ENCODE measurements around the gene C1QTNF1. TPM values are rescaled to one million over a fixed set of nuclear protein-coding genes. Genes with fewer than 3 reads are reported as not detected.

The C1QTNF1 gene
- total RNA-seq, 2 donors from 2014 or later = not detected

DNA sequence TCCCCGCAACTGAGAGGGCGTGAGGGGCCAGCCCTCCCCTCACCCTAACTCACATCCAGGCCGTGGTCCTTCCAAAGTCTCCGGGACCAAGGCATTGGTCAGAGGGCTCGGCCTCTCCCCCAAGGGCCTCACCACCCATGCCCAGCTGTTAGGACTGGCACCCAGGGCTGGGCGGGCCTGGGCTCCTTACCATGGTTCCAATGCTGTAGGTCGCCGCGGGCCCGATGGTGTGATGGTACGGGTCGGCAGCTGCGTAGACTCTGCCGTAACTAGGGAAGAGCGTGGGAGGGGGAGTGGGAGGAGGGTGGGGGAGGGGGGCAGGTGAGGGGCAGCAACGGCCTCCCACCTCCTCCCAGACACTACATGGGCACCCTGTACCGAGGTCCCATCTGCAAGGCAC, 70.3 kb downstream of the C1QTNF1 start:
- H3K27ac Mint-ChIP-seq = no peak overlapping the region
- no peak for ATAC-seq (replicated peaks)
- H3K9me3 Mint-ChIP-seq = no peaks in the 10 kb centered on the region
- no peaks in the 10 kb centered on the region for H3K4me1 Mint-ChIP-seq
- H3K36me3 Mint-ChIP-seq (ENCODE audit: low read depth) = no peaks in the 10 kb centered on the region
- peaks cover 21% of the 10 kb centered on the region for H3K27me3 Mint-ChIP-seq
- no peak overlapping the region for H3K4me3 Mint-ChIP-seq

DNA sequence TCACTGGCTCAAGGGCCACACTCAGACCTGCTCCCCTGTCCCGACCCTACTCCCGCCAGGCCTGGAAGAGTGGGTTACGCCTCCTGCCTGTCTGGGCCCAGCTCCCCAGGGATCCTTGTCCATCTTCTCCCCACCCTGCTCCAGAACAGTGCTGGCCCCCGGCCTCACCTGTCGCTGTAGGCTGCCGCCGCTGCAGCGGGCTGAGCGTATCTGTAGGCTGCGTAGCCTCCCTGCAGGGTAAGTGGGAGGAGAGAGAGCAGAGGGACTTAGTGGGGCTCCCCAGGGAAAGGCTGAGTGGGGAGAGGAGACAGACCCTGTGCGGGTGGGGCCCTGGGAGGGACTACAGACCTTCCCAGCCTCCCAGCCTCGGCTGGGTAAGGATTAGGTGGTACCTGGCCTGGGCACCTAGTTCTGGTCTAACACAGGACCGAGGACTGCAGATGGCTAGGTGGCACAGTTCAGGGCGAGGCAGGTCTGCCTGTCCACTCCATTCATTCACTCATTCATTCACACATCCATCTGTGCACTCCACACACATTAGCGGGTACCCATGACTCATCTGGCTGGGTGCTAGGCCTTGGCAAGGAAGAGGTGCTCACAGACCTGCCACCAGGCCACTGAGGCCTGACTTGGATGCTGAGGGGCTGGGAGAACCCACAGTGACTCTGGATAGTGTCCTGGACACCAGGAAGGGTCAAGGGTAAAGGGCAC, 71.5 kb downstream of the C1QTNF1 start:
- Mint-ChIP-seq H3K27me3 (peaks cover 27% of the 10 kb centered on the region), H3K36me3 (ENCODE audit: low read depth) (no peaks in the 10 kb centered on the region)
- ATAC-seq (replicated peaks) = no peak

DNA sequence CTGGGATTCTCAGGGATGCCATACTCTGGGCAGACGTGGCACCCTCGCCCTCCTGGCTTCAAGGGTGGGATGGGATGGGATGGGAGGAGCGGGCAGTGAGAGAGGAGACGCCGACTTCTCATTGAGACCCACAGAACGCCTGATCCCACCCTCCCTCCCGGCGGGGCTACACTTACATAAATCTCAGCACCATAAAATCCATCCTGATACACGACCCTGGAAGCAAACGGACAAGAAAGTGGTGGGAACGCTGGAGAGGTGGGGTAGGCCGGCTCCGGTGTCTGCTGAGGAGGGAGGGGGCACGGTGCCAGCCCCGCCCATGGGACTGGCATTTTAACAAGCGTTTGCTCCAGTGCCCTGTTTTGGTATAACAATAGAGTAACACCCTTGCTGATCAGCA, 72.5 kb downstream of the C1QTNF1 start:
- no peak for ATAC-seq (replicated peaks)
- no peak overlapping the region for H3K27ac Mint-ChIP-seq
- H3K9me3 Mint-ChIP-seq = no peaks in the 10 kb centered on the region
- no peak overlapping the region for H3K4me3 Mint-ChIP-seq
- H3K4me1 Mint-ChIP-seq = no peaks in the 10 kb centered on the region
- no peaks in the 10 kb centered on the region for H3K36me3 Mint-ChIP-seq (ENCODE audit: low read depth)
- peaks cover 27% of the 10 kb centered on the region for H3K27me3 Mint-ChIP-seq

More for the DNA sequence above, 71.5 kb downstream of the C1QTNF1 start:
- H3K4me3 Mint-ChIP-seq = no peak overlapping the region
- no peaks in the 10 kb centered on the region for H3K9me3 Mint-ChIP-seq
- H3K27ac Mint-ChIP-seq = no peak overlapping the region
- no peaks in the 10 kb centered on the region for H3K4me1 Mint-ChIP-seq

DNA sequence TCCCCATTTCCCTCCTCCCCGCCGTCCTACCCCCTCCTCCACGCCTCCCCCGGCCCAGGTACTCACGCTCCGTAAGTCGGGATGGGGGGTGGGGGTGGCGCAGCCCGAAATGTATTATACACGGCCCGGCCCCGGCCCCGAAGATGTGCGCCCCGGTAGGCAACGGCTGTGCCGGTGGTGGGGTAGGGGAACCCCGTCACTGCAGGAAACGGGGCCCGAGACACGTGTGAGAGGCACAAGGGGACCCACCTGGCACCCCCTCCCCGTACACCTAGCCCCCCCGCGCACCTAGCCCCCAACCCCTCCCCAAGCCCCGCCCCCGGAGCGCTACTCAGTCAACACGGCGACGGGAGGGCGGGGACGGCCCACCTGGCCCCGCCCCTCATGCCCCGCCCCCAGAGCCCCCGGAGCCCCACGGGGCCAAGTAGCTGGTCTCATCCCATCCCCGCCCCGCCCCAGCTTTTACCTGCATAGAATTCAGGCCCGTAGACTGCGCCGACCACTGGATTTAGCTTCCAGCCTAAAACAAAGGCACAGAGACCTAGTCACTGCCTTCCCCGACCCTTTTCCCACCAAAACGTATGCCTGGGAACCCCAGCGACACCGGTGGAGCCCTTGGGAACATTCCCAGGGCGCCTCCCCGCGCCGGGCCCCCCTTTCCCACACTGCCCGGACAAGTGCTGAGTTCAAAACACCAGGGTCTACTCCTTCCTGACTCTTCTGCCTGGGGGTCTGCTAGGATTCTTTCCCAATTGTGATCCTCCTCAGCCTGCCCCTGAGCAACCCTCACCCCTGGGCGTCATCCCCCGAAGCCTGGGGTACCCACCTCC, 73.5 kb downstream of the C1QTNF1 start:
- Mint-ChIP-seq H3K9me3 (no peaks in the 10 kb centered on the region), H3K27me3 (peaks cover 26% of the 10 kb centered on the region), H3K4me3 (no peak overlapping the region), H3K4me1 (no peaks in the 10 kb centered on the region), H3K36me3 (ENCODE audit: low read depth) (no peaks in the 10 kb centered on the region), H3K27ac (no peak overlapping the region)
- no peak for ATAC-seq (replicated peaks)

DNA sequence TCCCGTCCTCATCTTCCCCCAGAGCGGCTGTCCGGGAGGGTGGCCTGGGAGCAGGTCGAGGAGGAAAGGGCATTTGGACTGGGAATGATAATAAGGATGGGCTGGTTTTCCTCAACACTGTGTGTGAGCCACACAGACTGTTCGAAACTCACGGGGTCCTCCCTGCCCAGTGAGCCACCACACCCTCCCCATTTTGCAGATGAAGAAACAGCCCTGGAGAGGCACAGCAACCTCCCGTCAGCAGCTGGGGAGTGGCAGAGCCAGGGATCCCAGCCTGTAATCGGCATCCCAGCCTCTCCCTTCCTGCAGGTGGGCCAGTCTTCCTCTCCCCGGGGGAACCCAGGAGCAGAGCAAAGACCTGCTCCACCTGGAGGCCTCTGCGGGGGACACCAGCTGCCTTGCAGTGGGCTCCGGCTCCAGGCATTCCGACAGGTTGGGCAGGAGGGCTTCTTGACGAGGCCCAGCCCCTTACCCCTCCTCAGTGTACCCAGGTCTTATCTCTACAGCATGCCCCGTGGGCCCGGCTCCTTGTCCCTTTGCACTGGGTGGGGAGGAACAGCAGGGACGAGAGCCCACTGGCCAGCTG, 74.4 kb downstream of the C1QTNF1 start:
- no peaks in the 10 kb centered on the region for H3K9me3 Mint-ChIP-seq
- H3K36me3 Mint-ChIP-seq (ENCODE audit: low read depth) = no peaks in the 10 kb centered on the region
- H3K4me1 Mint-ChIP-seq = no peaks in the 10 kb centered on the region
- H3K27me3 Mint-ChIP-seq = peaks cover 31% of the 10 kb centered on the region
- H3K4me3 Mint-ChIP-seq = no peak overlapping the region
- H3K27ac Mint-ChIP-seq = no peak overlapping the region
- no peak for ATAC-seq (replicated peaks)

Other genes with a start within 250 kb of the C1QTNF1 start
- 100 to 1,000 TPM; 173 to 195 TPM for gene CYTH1, start 241.9 kb upstream of the C1QTNF1 start, total RNA-seq
- 100 to 1,000 TPM in 1 of 2 donors, 10 to 100 TPM in 1; 95.3 to 139 TPM for gene USP36, start 183.4 kb upstream of the C1QTNF1 start, total RNA-seq
- gene CEP295NL, start 121.0 kb upstream of the C1QTNF1 start, total RNA-seq = not detected
- gene TIMP2, start 98.8 kb upstream of the C1QTNF1 start, total RNA-seq = under 1 TPM; 0.74 to 0.86 TPM
- 10 to 100 TPM; 44.8 to 48.2 TPM for gene LGALS3BP, start 44.2 kb upstream of the C1QTNF1 start, total RNA-seq
- gene CANT1, start 14.4 kb upstream of the C1QTNF1 start, total RNA-seq = 10 to 100 TPM; 67.8 to 73.8 TPM
- 10 to 100 TPM; 26.9 to 30.2 TPM for gene ENGASE, start 50.7 kb downstream of the C1QTNF1 start, total RNA-seq

Measured in activated T-helper 17 cell treated with anti-CD3 and anti-CD28 coated beads, Interleukin-2, amount 50 U/mL, for 72 hours (primary cell).